Measurements from ENCODE around the gene ERCC4.

Gene ERCC4

DNA sequence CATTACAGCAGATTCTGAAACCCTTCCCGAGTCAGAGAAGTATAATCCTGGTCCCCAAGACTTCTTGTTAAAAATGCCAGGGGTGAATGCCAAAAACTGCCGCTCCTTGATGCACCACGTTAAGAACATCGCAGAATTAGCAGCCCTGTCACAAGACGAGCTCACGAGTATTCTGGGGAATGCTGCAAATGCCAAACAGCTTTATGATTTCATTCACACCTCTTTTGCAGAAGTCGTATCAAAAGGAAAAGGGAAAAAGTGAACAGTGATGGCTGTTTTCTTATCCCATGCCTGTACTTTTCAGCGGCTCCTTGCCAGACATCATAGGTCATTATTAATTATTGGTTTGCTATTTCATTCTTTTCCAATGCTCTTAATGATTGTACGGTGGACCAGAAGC lies 28.1 kb downstream of the ERCC4 start:
- no peak for DNase-seq (ENCODE audit: low read depth)

DNA sequence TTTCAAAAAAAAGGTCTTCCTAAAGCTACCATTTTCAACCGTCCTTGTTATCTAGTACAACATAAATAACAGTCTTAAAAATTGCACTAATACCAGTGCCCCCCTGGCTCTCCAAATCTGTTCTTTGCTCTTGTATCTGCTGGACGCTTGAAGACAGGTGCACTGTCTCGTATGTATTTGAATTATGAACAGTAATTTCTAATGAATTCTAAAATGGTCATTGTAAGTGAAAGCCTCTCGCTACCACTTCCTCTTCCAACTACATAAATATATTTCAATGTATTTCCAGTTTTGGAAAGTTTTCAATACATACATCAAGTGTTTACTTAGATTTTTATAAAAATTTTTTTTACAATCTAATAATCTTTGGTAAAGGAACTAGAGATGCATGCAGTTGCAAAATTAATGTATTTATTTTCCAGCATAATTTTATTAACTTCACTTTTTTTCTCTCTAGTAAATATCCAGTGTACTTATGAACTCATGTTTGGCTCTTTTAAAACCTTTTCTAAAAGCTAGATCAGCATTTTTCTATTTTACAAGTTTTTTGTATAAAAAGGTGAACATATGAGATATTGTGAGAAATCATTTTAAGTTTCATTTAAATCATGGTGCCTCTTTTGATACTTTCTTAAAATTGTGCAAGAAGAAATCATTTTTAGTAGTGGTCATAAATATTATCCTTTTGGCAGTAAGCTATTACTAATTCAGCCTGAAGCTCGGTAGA lies 31.0 kb downstream of the ERCC4 start:
- no peak for DNase-seq (ENCODE audit: low read depth)

GRCh38 chr16:13951611-13952010 lies 31.7 kb downstream of the ERCC4 start:
- no peak for DNase-seq (ENCODE audit: low read depth)

GRCh38 chr16:13953501-13953900 lies 33.5 kb downstream of the ERCC4 start:
- DNase-seq (ENCODE audit: low read depth), result no peak

GRCh38 chr16:13956635-13957196 lies 36.8 kb downstream of the ERCC4 start:
- no peak for DNase-seq (ENCODE audit: low read depth)

DNA sequence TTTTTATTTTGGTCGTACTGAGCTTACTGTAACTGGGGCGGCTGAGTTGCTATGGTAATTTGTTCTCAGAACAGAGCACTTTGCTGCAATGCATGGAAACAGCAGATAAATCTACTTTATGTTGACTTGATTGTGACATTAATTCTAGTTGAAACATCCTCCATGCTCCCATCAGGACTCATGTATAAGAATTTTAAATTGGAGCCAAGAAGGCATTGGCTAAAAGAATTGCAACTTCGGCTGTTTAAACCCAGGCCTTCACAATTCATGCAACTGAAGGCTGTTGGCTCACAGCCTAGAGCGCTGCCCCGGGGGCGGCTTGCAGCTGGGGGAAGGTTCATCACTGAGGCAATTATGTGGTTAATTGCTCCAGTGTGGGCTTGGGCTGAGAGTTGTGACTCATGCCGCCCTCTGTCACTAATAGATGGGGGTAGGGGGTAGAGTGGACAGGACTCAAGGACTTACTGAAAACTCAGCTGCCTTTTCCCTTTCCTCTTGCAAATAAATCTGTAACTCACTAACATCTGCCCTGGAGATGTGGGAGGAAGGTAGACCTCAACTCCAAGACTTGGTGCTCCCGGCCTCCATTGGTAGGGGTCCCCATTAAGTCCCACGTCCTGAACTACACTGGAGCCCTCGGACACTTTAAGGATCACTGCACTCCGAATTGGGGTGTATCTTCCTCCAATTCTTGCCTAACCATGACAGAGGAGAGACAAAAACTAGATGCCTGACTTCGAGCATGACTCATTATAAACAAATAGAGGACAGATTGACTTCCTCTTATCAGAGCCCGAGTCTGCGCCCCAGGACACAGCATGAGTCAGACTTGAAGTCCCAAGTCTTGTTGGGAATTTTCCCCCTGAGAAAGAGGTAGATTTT lies 37.5 kb downstream of the ERCC4 start:
- peak; percentile 83 for DNase-seq (ENCODE audit: low read depth)

DNA sequence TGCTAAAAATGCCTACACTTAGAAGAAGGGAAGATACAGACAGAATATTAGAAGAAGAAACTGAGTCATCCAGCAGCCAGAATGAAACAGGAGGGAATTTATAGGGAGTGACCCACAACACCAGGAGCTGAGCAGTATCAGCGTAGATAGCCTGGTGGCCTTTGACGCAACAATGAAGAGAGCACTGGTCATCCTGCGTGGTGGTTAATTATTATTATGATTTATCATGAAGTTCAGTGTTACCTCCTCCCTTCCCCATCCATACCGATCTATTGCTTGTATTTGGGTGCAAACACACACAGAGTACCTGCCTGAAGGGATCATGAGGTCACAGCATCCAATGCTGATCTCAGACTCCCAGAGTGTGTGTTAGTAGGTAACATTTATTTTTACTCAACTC lies 38.5 kb downstream of the ERCC4 start:
- DNase-seq (ENCODE audit: low read depth), result no peak

- DNase-seq (ENCODE audit: low read depth), result no peak
These were observed 39.7 kb downstream of the ERCC4 start for GRCh38 chr16:13959626-13960025.

- DNase-seq (ENCODE audit: low read depth), result no peak
These were observed 41.3 kb downstream of the ERCC4 start for GRCh38 chr16:13961099-13961811.

- DNase-seq (ENCODE audit: low read depth), result no peak
These were observed 42.3 kb downstream of the ERCC4 start for GRCh38 chr16:13962232-13962631.

GRCh38 chr16:13968835-13969234 lies 48.9 kb downstream of the ERCC4 start:
- no peak for DNase-seq (ENCODE audit: low read depth)

- DNase-seq (ENCODE audit: low read depth), result no peak
These were observed 49.8 kb downstream of the ERCC4 start for GRCh38 chr16:13969711-13970110.

GRCh38 chr16:13970708-13971422 lies 50.9 kb downstream of the ERCC4 start:
- no peak for DNase-seq (ENCODE audit: low read depth)

DNA sequence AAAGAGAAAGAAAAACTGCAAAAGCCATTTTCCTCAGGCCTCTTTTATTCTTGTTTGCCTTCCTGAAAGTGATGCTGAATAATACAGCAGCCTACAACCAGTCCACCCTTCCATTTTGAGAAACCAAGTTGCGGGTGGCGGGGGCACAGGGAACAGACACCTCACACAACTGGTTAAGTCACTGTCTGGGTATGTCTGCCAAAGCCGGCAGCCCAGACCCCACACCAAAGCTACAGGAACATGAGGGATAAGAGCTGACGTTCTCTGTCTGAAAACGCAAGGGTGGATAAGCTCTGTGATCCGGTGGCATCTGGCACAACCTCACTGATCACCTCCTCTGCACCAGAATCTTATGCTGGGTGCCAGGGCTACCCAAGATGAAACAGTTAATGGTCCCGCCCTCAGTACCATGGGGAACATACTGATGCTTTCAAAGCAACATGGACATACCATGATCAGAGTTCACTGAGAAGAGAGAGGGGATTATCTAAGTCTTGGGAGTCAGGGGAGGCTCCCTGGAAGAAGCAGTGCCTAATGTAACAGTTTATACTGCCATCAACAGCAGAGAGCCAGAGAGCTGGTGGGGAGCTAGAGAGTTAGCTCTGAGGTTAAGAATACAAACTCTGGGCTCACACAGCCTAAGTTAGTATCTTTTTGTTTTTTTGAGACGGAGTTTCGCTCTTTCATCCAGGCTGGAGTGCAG lies 53.5 kb downstream of the ERCC4 start:
- no peak for DNase-seq (ENCODE audit: low read depth)

DNA sequence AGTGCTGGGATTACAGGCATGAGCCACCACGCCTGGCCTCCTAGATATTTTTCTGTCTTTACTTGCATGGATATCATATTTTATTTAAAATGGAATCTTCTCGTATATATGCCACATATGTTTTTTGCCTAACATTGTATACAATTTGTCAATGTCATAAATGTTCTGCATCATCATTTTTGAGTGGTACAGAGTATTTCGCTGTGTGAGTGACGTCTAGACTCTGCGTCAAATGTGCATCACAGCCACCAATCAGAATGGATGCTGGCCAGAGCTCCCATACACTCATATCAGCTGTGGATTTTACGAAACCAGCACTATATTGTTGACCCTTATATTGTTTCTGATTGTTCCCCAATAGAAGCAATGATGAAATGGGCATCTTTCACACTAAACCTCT lies 57.2 kb downstream of the ERCC4 start:
- DNase-seq (ENCODE audit: low read depth), result no peak

DNA sequence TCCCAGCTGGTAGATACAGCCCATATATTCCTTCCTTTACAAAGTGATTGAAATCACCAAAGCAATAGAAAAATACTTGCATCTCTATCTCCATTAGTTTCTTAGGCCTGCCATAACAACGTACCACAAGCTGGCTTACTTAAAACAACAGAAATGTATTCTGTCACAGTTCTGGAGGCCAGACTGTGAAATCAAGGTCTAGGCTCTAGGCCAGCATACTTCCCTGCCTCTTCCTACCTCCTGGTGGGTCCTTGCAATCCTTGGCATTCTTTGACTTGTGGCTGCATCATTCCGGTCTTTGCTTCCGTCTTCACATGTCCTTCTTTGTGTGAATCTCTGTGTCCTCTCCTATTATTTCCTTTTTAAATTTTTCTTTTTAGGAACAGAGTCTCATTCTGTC lies 62.5 kb downstream of the ERCC4 start:
- no peak for DNase-seq (ENCODE audit: low read depth)

GRCh38 chr16:13983625-13984024 lies 63.7 kb downstream of the ERCC4 start:
- no peak for DNase-seq (ENCODE audit: low read depth)

GRCh38 chr16:13984794-13985193 lies 64.8 kb downstream of the ERCC4 start:
- DNase-seq (ENCODE audit: low read depth), result no peak

GRCh38 chr16:13988038-13988437 lies 68.1 kb downstream of the ERCC4 start:
- no peak for DNase-seq (ENCODE audit: low read depth)

- DNase-seq (ENCODE audit: low read depth), result no peak
These were observed 72.4 kb downstream of the ERCC4 start for GRCh38 chr16:13992322-13992721.

- DNase-seq (ENCODE audit: low read depth), result no peak
These were observed 73.0 kb downstream of the ERCC4 start for GRCh38 chr16:13992976-13993375.
